Vagina (tissue), 2 donors: ENCODE measurements around the gene DUSP16.

ENCODE experiments used
- POLR2A ChIP-seq, 2 donors: fragments of 450-650 bp; IDR thresholded peaks; one replicate each; pipeline ENCODE4 v1.6.1; 2017; ENCODE audit warnings: antibody characterized with exemption in 2 of 2, mild to moderate bottlenecking in 2 of 2, moderate library complexity in 2 of 2
- TF ChIP-seq, protein P1 (sequence below), 3 experiments: fragments of 450-650 bp in 2 of 3; fragments of 200-600 bp in 1 of 3; sonication (generic) in 1 of 3; IDR thresholded peaks; one replicate each; pipeline ENCODE4 v1.5.1; 2017 to 2019; ENCODE audit warnings: antibody characterized with exemption in 3 of 3, mild to moderate bottlenecking in 2 of 3, moderate library complexity in 2 of 3

DNA sequence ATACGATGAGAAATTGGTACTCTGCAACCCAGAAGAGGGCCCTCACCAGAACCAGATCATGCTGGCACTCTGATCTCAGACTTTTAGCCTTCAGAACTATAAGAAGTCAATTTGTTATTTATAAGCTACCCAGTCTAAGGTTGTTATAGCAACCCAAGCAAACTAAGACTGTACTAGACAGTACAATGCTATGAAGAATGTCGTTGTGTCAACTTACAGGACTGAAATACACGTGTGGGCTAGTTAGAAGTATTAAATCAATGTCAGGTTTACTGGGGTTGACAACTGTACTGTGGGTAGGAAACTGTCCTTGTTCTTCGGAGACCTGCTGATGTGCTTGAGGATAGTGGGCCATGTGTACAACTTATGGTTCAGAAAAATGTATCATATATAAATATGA lies 19.7 kb downstream of the DUSP16 start:
- TF ChIP-seq POLR2A (IDR thresholded peaks at IDR 0.05) = no peak
- TF ChIP-seq, protein P1, sequence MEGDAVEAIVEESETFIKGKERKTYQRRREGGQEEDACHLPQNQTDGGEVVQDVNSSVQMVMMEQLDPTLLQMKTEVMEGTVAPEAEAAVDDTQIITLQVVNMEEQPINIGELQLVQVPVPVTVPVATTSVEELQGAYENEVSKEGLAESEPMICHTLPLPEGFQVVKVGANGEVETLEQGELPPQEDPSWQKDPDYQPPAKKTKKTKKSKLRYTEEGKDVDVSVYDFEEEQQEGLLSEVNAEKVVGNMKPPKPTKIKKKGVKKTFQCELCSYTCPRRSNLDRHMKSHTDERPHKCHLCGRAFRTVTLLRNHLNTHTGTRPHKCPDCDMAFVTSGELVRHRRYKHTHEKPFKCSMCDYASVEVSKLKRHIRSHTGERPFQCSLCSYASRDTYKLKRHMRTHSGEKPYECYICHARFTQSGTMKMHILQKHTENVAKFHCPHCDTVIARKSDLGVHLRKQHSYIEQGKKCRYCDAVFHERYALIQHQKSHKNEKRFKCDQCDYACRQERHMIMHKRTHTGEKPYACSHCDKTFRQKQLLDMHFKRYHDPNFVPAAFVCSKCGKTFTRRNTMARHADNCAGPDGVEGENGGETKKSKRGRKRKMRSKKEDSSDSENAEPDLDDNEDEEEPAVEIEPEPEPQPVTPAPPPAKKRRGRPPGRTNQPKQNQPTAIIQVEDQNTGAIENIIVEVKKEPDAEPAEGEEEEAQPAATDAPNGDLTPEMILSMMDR (IDR thresholded peaks at IDR 0.05) = no peak
